Endothelial cell (in vitro differentiated cells): ENCODE data around the gene GABRD. TPM values are rescaled to one million over a fixed set of nuclear protein-coding genes. Genes with fewer than 3 reads are reported as not detected.
A peak's percentile ranks its signal among the peaks of the same experiment; 100 is the strongest.

ENCODE experiments used
- DNase-seq: peaks from one replicate; pipeline ENCODE4 v3.0.0; 2021; ENCODE audit warnings: low spot score
- H3K27ac Mint-ChIP-seq: one replicate; pipeline ENCODE4 v1.8.0; 2021; ENCODE audit warnings: mixed read lengths, inconsistent platforms; ENCODE audit not compliant: unreplicated experiment
- H3K27me3 Mint-ChIP-seq: one replicate; pipeline ENCODE4 v1.8.0; 2021; ENCODE audit warnings: mild to moderate bottlenecking, moderate library complexity, mixed read lengths, inconsistent platforms; ENCODE audit not compliant: unreplicated experiment
- H3K36me3 Mint-ChIP-seq: one replicate; pipeline ENCODE4 v1.8.0; 2021; ENCODE audit warnings: mild to moderate bottlenecking, low read depth, mixed read lengths, inconsistent platforms; ENCODE audit not compliant: unreplicated experiment
- H3K4me1 Mint-ChIP-seq: one replicate; pipeline ENCODE4 v1.8.0; 2021; ENCODE audit warnings: mild to moderate bottlenecking, mixed read lengths, inconsistent platforms; ENCODE audit not compliant: unreplicated experiment
- H3K4me3 Mint-ChIP-seq: one replicate; pipeline ENCODE4 v1.8.0; 2021; ENCODE audit warnings: mild to moderate bottlenecking, mixed read lengths, inconsistent platforms; ENCODE audit not compliant: unreplicated experiment
- H3K9me3 Mint-ChIP-seq: one replicate; pipeline ENCODE4 v1.8.0; 2021; ENCODE audit warnings: mixed read lengths, inconsistent platforms; ENCODE audit not compliant: unreplicated experiment
- CTCF ChIP-seq: fragments of 200-600 bp; sonication (generic); IDR thresholded peaks from one replicate; pipeline ENCODE4 v1.5.0; 2021; ENCODE audit warnings: antibody characterized with exemption; ENCODE audit not compliant: unreplicated experiment
- total RNA-seq: library from RNA; stranded (reverse); fragmentation: NEBNext Ultra II Directional; extraction: Animal tissue kit (Norgen Biotek cat#: 25700); gene quantifications from one replicate; pipeline ENCODE4 v1.2.1, GENCODE V29; 2021; ENCODE audit not compliant: unreplicated experiment

The GABRD gene
- total RNA-seq, 1 donor from 2014 or later: 0.64 TPM

- peaks cover 9% of the 10 kb centered on the region for H3K4me1 Mint-ChIP-seq
- peak; percentile 96 for TF ChIP-seq CTCF
- peaks cover 24% of the 10 kb centered on the region for H3K27me3 Mint-ChIP-seq
- H3K9me3 Mint-ChIP-seq: no peaks in the 10 kb centered on the region
- no peaks in the 10 kb centered on the region for H3K36me3 Mint-ChIP-seq
- peak; percentile 90 for DNase-seq
- H3K4me3 Mint-ChIP-seq: peak overlapping the region; percentile 2
- no peak overlapping the region for H3K27ac Mint-ChIP-seq
Measured at GRCh38 chr1:2044510-2045319, 25.6 kb downstream of the GABRD start.

- peaks cover 23% of the 10 kb centered on the region for H3K27me3 Mint-ChIP-seq
- peaks cover 9% of the 10 kb centered on the region for H3K4me1 Mint-ChIP-seq
- no peak overlapping the region for H3K27ac Mint-ChIP-seq
- no peaks in the 10 kb centered on the region for H3K9me3 Mint-ChIP-seq
- H3K4me3 Mint-ChIP-seq: no peak overlapping the region
- no peaks in the 10 kb centered on the region for H3K36me3 Mint-ChIP-seq
- DNase-seq: no peak
- TF ChIP-seq CTCF: no peak
Measured at GRCh38 chr1:2045468-2046173, 26.5 kb downstream of the GABRD start.

- peaks cover 20% of the 10 kb centered on the region for H3K27me3 Mint-ChIP-seq
- peak; percentile 74 for TF ChIP-seq CTCF
- no peak overlapping the region for H3K27ac Mint-ChIP-seq
- H3K36me3 Mint-ChIP-seq: no peaks in the 10 kb centered on the region
- no peak overlapping the region for H3K4me3 Mint-ChIP-seq
- peaks cover 9% of the 10 kb centered on the region for H3K4me1 Mint-ChIP-seq
- DNase-seq: peak; percentile 83
- no peaks in the 10 kb centered on the region for H3K9me3 Mint-ChIP-seq
Measured at GRCh38 chr1:2046174-2046917, 27.2 kb downstream of the GABRD start.

- no peak for DNase-seq
- Mint-ChIP-seq H3K9me3 (no peaks in the 10 kb centered on the region), H3K27me3 (peaks cover 20% of the 10 kb centered on the region), H3K27ac (no peak overlapping the region), H3K4me1 (peaks cover 9% of the 10 kb centered on the region), H3K4me3 (no peak overlapping the region), H3K36me3 (no peaks in the 10 kb centered on the region)
- no peak for TF ChIP-seq CTCF
Measured at GRCh38 chr1:2046953-2047748, 28.0 kb downstream of the GABRD start.
